Gastroesophageal sphincter (tissue), 3 donors: ENCODE data around the gene AKR1A1.

Experiments
- EP300 ChIP-seq: sonication (generic); formaldehyde crosslinking; IDR thresholded peaks from one replicate; pipeline ENCODE4 v1.6.1; 2017; ENCODE audit warnings: antibody characterized with exemption, mild to moderate bottlenecking
- POLR2A ChIP-seq, 2 donors: fragments of 450-650 bp; IDR thresholded peaks; one replicate each; pipeline ENCODE4 v1.6.1; 2017; ENCODE audit warnings: antibody characterized with exemption in 2 of 2, mild to moderate bottlenecking in 2 of 2, moderate library complexity in 1 of 2
- POLR2AphosphoS5 ChIP-seq: sonication (generic); formaldehyde crosslinking; IDR thresholded peaks from one replicate; pipeline ENCODE4 v1.6.1; 2017; ENCODE audit warnings: antibody characterized with exemption
- TF ChIP-seq, protein P1 (sequence below), 4 experiments: fragments of 200-600 bp in 2 of 4; fragments of 450-650 bp in 2 of 4; sonication (generic) in 1 of 4; IDR thresholded peaks; one replicate each; pipeline ENCODE4 v1.5.1; 2017 to 2019; ENCODE audit warnings: antibody characterized with exemption in 4 of 4, mild to moderate bottlenecking in 2 of 4, moderate library complexity in 2 of 4

DNA sequence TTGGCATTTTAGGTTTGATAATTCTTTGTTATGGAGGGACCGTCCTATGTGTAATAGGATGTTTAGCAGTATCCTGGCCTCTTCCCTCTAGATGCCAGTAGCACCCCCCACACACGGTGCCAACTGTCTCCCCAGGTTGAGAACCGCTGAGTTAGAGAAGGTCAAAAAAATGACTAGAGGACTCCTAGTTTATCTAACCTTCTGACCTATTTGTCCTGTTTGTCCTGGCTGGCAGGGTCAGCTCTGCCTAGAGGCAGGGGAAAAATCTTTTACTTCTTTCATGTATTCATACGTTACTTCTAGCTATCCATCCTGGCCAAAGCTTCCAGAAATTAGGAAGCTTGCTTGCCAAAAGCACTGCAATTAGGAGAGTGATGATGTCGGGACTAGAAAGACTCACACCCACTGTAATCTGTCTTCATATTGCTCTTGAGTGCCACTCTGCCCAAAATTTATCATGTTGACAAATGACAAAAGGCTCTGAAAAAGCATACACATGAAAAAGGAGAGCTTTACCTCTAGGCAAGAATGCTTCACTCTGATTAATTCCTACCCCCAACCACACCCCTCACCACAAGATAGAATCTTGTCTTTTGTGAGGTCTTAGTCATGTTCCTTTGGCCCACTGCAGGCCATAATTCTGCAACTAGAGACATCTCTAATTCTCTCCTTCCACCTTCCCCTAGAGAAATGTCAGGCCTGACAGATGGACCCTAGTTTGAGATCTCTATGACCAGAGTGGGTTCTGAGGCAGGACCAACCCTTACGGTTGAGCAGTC, 14.4 kb upstream of the AKR1A1 start:
- TF ChIP-seq POLR2A (IDR thresholded peaks at IDR 0.05) (no peak), EP300 (no peak), POLR2AphosphoS5 (no peak)
- TF ChIP-seq, protein P1, sequence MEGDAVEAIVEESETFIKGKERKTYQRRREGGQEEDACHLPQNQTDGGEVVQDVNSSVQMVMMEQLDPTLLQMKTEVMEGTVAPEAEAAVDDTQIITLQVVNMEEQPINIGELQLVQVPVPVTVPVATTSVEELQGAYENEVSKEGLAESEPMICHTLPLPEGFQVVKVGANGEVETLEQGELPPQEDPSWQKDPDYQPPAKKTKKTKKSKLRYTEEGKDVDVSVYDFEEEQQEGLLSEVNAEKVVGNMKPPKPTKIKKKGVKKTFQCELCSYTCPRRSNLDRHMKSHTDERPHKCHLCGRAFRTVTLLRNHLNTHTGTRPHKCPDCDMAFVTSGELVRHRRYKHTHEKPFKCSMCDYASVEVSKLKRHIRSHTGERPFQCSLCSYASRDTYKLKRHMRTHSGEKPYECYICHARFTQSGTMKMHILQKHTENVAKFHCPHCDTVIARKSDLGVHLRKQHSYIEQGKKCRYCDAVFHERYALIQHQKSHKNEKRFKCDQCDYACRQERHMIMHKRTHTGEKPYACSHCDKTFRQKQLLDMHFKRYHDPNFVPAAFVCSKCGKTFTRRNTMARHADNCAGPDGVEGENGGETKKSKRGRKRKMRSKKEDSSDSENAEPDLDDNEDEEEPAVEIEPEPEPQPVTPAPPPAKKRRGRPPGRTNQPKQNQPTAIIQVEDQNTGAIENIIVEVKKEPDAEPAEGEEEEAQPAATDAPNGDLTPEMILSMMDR (IDR thresholded peaks at IDR 0.05), result no peak
